ENCODE results near the gene COL6A3.

GRCh38 chr2:237411683-237412423 is 2.1 kb downstream of the COL6A3 start:
- peak; percentile 30 for TF ChIP-seq POLR2A (IDR thresholded peaks at IDR 0.05)
- TF ChIP-seq POLR2AphosphoS5 (IDR thresholded peaks at IDR 0.05): peak in 1 of 3 donors; percentile 14
- no peak for TF ChIP-seq CTCF (IDR thresholded peaks at IDR 0.05)
- no peak for TF ChIP-seq EP300 (IDR thresholded peaks at IDR 0.05; ENCODE audit: low read depth)
